HG03060 (cell line): ENCODE results near the gene VSIR.

Source experiments
- ATAC-seq: cut with Tn5 transposase; IDR thresholded peaks from one replicate; pipeline ENCODE4 v1.9.1; 2021; ENCODE audit warnings: low read depth, moderate number of reproducible peaks; ENCODE audit not compliant: unreplicated experiment

Gene VSIR

DNA sequence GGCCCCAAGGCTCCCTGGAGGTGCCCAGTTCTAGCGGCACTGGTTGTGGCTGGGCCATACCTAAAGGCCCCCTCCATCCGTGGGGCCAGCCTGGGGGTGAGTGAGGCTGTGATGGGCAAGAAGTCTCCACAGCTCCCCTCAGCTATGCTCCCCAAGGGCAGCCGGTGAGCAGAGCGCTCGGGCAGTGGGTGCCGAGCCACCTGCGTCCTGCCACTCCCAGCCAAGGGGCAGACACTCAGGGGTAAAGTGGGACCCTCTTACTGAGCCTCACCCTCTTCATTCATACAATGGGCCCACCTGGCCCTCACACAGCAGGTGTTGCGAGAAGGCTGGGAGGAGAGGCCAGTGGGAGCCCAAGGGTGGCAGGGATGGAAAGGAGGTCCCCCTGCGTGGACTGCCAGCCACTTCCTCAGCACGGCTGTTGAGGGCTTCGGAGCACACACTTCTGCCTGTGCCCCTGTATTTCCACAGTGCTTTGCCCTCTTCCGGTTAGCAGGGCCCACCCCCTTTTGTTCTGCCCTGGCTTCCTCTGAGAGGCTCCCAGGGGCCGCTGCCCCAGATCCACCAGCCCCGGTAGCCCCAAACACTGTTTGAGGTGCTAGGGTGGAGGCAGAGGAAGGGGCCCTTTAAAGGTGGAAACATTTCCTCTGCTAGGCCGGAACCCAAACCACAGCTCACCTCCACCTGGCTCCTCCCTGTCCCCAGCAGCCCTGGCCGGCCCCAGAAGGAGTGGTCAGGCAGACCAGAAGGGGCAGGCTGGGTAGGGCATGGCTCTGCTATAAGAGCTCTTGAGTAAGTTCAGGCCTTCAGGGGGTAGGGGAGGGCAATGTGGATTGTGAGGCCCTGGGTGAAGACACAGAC, 37.4 kb downstream of the VSIR start:
- no peak for ATAC-seq

DNA sequence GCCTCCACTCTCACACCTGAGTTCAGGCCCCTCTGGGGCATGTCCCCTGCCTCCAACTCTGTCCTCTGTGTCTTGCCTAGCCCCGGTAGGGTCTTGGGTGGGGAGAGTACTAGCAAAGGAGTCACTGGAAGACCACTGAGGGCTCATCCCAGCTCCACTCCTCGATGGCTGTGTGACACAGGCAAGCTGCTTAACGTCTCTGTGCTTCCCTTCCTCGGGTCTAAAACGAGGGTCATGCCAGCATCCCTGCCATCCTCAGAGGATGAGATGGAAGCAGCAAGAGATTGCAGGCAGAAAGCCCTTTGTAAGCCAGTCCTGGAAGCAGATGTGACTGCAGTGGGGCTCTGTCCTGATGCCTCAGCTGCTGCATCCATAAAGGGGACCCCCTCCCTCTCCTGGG, 38.5 kb downstream of the VSIR start:
- ATAC-seq = no peak

DNA sequence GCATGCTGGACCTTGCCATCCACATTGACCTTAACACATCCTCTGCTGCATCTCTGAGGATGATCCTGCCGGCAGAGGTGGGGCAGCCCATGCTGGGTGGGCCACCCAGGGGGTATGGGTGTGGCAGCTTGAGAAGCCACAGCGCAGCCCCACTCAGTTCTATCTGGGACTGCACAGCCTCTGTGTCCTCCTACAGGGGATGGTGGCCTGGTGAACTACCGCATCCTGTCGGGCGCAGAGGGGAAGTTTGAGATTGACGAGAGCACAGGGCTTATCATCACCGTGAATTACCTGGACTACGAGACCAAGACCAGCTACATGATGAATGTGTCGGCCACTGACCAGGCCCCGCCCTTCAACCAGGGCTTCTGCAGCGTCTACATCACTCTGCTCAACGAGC, 41.5 kb downstream of the VSIR start:
- ATAC-seq = no peak

DNA sequence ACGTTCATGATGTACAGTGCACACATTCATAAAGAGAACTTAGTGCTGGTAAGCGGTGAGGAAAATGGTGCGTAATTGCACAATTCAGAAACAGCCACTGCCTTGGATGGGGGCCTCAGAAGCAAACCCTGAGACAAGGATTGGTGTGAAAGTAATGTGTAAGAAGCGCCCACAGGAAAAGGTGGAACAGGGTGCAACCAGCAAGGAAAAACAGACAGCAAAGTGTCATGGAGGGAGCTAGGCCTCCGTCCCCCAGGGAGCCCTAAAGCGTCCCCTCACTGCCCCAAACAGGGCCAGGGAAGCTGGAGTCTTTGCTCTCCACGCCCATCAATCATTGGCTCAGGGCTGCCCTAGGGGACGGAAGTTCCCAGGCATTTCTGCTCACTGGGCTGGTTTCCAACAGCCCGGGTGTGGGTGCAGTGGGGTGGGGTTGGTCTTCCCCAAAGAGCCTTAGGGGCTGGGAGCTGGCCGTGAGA, 44.1 kb downstream of the VSIR start:
- no peak for ATAC-seq

DNA sequence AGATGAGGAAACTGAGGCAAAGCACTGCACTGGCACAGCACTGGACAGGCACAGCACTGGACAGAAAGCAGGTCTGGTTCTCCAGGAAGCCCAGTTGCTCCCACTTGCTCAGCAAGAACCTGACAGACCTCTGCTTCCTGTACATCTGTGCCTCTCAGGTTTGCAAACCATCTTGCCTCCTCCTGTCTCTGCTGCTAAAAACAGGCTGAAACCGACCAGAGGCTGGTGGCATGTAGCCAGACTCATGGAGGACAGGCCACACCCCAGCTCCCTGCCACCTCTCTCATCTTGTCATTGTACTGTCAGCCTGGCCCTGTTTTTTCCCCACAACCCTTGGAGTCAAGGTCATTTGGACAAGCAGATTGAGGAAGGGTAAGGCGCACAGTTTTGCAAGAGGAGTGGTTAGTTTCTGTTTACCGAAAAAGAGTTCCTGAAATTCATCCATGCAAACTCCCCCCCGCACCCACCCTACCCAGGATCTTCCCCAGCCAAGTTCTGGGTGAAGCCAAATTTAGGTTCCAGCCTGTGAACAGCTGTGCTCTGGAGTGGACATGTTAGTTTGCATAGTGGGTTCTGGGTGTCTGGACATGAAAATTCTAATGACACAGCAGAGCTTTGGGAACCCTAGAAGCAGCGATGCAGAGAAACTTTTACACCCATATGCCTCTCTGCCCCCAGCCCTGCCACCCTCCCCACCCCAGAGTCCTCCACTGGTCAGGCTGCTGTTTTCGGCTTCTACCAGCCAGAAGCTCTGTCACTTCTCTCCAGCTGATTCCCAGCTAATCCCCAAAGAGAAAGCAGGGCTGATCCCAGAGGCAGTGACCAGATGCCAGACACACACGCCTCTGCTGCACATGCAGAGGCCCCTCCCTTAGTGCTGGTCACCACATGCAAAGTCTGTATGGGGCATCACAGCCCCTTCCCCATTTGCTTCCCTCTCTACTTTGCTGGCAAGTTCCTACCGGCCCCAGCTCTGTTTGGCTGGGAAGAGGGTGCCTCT, 45.3 kb downstream of the VSIR start:
- peak; percentile 31 for ATAC-seq

DNA sequence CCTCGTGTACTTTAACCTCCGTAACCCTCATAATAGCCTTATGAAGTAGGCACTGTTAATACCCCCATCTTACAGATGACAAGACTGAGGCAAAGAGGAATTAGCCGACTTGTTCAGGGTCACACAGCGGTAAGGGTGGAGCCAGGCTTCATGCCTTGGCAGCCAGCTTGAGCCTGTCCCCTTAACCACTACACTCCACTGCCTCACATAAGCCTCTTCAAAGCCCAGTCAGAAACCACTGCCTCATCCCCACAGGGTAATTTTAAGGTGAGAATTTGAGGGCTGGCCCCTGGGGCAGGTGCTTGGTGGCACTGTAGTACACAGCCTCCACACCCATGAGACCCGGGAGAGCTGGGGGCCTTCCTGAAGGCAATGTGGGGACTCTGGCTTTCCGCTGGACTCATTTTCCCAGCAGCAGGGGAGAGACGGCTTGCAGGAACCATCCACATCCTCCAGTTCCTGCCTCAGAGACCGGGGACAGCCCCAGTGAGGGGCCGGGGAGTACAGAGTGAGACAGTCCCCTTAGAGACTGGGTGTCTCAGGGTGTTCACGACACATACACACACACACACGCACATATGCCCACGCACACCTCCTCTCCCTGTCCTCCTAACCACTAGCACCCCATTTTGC, 46.1 kb downstream of the VSIR start:
- peak; percentile 24 for ATAC-seq

DNA sequence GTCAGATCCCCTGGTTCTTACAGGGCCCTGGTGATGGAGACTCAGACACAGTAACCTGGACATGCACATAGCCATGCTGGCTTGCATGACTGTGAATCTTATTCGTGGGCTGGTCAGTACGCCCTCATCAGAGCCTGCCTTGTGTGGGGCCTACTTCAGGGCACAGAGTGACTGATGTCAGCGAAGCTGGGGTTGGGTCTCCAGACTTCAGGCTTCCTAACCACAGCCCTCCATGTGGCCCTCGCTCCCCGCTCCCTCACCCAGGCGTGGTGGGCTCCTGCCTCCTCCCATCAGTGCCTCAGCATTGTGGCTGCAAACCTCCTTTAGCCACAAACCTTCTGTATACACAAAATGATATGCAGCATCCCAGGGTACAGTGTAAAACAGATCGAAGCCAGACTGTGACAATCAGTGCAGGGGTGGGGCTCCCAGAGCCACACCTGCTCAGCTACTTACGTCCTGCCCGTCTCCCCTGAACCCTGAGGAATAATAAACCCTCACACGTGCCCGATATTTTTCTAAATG, 46.7 kb downstream of the VSIR start:
- ATAC-seq = no peak

DNA sequence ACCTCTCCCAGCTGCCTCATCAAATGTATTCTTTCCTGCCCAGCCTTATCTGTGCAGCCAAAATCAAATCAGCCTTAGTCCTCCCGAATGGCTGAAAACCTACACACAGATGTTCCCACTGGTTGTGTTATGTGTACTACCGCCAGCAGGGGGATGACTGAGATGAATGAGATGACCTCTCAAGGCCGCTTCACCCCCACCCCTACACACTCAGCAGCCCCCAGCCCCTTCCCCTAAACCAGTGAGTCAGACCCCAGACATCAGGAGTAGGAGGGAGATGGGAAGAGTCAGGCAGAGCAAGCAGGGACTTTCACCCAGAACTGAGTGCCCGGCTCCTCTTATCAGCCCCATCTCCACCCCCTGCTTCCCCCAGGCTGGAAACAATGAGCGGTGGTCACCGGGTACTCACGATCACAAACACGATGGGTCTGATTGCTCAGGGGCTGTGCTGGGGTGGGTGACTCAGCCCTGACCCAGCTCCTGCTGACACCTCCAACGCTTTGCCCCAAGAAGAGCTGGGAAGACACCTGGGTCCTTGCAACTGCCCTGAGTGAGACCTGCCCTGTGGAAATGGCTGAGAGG, 47.2 kb downstream of the VSIR start:
- no peak for ATAC-seq

DNA sequence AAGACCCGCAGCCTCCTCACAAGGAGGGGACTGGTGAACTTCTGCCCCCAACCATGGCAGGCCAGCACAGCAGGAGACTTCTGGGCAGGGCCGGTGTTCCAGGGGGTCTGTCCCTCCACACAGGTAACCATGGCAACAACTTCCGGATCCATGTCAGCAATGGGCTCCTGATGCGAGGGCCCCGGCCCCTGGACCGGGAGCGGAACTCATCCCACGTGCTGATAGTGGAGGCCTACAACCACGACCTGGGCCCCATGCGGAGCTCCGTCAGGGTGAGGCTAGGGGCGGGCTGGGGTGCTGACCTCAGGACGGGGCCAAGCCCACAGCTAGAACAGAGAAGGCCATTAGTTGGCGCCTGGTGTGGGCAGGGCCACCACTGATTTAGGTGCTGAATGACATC, 48.1 kb downstream of the VSIR start:
- ATAC-seq = no peak

DNA sequence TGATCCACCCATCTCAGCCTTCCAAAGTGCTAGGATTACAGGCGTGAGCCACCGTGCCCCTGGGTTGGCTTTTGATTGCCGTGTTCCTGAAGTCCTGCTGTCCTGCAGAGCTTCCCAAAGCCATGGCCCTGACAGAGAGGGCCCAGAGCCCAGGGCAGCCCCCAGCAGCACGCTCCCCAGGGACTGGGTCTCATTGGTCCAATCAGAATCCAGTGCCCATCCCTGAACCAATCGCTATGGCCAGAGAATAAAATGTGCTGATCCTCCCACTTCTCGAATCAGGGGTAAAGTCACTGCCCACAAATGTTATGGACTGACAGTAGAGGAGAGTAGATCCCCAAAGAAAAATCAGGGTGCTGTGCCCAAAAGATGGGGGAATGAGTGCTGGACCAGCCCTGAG, 48.8 kb downstream of the VSIR start:
- ATAC-seq = no peak

DNA sequence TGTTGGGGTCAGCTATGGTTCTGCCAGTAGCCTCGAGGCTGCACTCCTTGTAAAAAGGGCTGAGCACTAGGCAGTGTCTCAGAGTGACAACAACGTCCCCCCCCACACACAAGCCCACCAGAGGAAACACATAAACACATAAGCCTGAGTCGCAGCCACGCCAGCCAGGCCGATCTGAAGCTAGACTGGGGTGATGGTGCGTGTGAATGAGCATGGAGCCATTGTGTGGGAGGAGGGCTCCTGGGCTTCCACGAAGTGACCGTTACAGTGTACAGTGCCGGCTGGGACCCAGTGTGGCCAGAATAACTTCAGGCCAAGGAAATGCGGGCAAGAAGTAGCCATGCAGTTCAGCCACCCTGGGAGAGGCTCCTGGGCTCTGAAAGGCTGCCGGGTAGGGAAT, 50.0 kb downstream of the VSIR start:
- ATAC-seq = no peak

DNA sequence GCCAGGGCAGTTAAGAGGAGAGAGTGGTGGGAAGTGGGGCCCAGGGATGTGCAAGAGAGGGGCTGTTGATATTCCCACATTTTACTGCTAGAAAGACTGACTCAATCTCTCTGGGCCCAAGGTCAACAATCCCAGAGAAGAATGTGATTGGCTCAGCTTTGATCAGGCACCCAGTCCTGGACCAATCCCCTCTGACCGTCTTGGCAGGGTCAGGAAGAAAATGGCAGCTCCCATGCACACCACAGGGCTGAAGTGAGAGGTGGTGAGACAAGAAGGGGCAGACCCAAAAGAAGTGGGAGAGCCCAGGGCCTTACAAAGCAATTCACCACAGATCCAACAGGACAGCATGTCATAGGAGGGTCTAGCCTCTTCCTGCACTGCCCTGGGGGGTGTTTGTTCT, 50.5 kb downstream of the VSIR start:
- ATAC-seq = no peak

DNA sequence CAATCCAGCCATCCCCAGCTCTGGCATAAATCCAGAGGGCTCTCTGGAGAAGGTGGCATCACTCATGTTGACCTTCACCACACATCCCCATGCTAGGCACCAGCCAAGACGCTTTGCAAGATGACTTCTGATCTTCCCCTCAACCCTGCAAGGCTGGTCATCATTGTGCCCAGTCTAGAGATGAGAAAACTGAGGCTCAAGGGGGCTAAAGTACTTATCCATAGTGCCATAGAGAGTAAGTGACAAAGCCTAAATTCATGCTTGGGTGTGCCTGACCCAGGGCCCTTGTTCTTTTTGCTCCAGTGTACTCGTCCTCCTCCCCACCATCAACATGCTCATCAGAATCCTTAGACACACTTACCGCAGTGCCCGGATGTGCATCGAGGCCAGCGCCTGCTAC, 52.0 kb downstream of the VSIR start:
- ATAC-seq = no peak

DNA sequence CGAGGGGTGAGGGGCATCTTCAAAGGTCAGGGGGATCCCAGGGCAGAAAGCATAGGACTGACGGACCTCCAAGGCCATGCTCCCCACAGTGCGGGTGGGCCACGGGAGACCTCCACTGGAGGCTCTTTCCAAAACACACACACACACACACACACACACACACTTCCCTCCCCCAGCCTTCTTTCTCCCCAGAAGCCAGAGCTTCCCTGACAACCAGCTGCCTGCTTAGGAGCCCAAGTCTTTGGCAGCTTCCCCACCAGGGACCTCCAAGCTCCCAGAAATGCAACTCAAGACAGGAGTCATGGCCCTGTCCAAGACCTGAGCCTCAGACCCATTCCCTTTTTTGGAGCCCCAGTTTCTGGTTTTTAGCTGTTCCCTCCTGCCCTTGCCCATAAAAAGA, 53.0 kb downstream of the VSIR start:
- ATAC-seq = no peak

DNA sequence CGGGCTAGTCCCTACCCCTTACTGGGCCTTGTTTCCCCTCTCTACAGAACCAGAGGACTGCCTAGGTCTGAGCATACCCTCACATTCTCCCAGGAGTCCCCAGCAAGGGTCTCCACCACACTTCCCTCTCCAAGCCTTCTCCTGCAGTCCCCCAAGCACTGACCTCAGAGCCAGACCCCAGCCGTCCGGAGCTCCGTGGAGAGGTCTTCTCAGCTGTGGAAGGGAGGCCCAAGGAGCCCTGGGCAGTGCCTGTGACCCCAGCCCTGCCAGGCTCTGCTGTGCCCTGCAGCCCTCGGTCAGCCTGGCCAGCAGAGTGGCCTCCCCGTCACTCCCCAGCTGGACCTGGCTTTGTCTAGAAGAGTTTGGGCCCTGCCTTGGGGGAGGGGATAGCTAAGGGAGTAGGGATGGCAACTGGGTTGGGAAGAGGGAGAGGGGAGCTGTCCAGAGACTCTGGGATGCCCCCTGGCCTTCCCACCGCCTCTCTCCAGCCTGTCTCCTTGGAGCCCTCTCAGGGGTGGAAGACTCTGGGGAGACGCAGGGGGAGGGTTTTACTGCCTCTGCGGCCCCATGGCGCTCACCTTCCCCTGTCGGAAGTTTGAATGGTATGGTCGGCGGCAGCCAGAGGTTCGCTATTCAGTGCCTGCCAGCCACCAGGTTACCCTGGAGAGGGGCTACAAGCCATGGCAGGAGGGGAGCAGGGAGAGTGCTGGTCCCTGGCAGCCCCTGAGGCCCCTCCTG, 53.7 kb downstream of the VSIR start, which contains the start of gene C10orf105:
TSS of gene C10orf105 (minus strand) at position 315 of the 738 bp plus-strand sequence. CDS start 3,441 bp downstream, outside the sequence.
- ATAC-seq = no peak

DNA sequence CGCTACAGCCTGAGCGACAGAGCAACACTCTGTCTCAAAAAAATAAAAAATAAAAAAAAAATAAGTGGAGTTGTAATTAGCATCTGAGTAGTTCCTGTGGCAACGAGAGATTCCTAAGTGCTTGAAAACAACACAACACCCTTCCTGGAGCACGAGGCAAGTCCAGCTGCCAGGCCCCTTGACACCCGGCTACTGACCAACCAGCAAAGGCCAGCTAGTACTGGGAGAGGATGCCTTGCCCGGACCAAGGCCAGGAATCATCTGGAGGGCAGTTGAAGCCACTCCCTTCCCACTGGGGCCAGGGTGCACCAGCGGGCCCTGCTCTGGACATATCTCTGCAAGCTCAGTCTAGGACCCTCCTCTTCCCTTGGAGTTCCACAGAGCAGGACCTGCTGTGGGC, 54.3 kb downstream of the VSIR start:
- no peak for ATAC-seq

DNA sequence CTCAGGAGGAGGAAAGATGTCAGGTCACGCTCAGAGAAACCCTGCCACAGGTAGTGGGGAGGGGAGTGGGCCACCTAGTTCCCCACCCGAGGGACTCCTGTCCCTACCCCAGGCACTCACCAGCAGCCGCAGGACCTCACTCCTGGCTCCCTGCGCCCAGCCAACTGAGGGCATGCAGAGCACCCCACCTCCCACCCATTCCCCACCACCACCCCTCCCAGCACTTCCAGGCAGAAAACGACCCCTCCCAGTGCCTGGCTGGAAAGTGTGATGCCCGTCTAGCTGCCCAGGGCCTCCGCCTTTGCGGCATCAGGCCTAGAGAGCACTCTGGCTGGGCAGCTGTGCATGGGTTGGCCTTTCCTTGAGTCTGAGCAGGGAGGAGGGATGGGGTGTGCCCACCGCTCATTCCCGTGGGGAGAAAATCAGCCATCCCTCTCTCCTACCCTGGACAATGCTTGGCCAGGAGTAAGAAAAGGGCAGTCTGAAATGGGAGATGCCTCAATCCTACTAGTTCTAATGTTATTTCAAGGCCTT, 55.1 kb downstream of the VSIR start:
- no peak for ATAC-seq

DNA sequence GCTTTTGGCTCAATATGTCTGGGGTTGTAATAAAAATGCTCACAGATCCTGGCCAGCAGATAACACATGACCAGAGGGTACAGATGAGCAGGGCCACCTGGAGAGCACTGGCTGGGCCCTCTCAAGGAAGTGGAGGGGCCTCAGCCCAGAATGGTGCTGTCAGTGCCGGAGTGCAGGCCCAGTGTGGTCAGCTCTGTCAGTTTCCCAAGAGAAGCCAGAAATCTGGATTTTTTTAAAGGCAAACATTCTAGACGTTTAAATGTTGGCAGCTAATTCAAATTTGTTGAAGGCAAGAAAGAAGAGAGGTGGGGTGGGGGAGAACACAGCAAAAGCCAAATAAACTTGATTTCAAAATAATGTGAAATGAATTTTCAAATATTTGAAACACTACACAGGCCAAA, 55.8 kb downstream of the VSIR start:
- no peak for ATAC-seq

DNA sequence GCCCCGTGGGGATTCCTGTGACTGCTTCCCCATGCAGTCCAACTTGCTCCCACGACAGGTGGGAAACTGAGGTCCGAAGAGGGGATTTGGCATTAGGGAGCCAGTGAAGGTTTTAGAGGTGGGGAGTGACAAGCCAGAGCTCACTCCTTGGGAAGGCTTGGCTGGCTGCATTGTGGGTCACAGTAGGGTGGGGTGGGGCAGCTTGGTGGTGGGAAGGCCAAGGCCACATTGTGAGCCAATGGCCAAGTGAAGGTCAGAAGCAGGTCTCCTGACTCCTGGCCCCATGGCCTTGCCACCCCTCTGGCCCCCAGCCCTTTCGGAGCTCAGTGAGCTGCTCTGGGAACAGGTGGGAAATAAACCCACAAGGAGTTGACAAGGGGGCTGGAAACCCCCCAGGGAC, 56.3 kb downstream of the VSIR start:
- ATAC-seq = no peak
